Liver (tissue), 9 donors: ENCODE data around the gene LDLRAD3. TPM values are rescaled to one million over a fixed set of nuclear protein-coding genes. Genes with fewer than 3 reads are reported as not detected.

Source experiments
- DNase-seq: peaks from one replicate; pipeline ENCODE4 v3.0.0-alpha.2; 2017; ENCODE audit warnings: low spot score
- H3K27ac ChIP-seq, 2 donors: one replicate each; pipeline ENCODE4 v1.7.0; 2013; ENCODE audit warnings: inconsistent platforms in 2 of 2, low read length in 2 of 2, control low read depth in 1 of 2, low read depth in 1 of 2, mild to moderate bottlenecking in 1 of 2
- H3K27me3 ChIP-seq, 4 donors: one replicate each; pipeline versions ENCODE4 v1.6.1 to v1.7.0; 2013; ENCODE audit warnings: low read length in 3 of 4, inconsistent platforms in 1 of 4, mild to moderate bottlenecking in 1 of 4, moderate library complexity in 1 of 4; ENCODE audit not compliant: control insufficient read depth in 4 of 4, insufficient read depth in 4 of 4
- H3K36me3 ChIP-seq, 4 donors: one replicate each; pipeline versions ENCODE4 v1.6.1 to v1.7.0; 2013; ENCODE audit warnings: low read length in 3 of 4, mild to moderate bottlenecking in 3 of 4, low read depth in 1 of 4, moderate library complexity in 1 of 4; ENCODE audit not compliant: control insufficient read depth in 4 of 4, insufficient read depth in 3 of 4
- H3K4me1 ChIP-seq, 4 donors: one replicate each; pipeline versions ENCODE4 v1.6.1 to v1.7.0; 2013; ENCODE audit warnings: low read length in 3 of 4, mild to moderate bottlenecking in 3 of 4, moderate library complexity in 1 of 4; ENCODE audit not compliant: control insufficient read depth in 4 of 4, insufficient read depth in 4 of 4
- H3K4me3 ChIP-seq, 3 donors: one replicate each; pipeline versions ENCODE4 v1.6.1 to v1.7.0; 2013; ENCODE audit warnings: low read length in 3 of 3, control low read depth in 1 of 3, low read depth in 1 of 3, mild to moderate bottlenecking in 1 of 3
- H3K9ac ChIP-seq, 2 donors: one replicate each; pipeline ENCODE4 v1.7.0; 2013; ENCODE audit warnings: low read length in 2 of 2, mild to moderate bottlenecking in 2 of 2, moderate library complexity in 2 of 2, control low read depth in 1 of 2, low read depth in 1 of 2
- H3K9me3 ChIP-seq, 4 donors: one replicate each; pipeline versions ENCODE4 v1.6.1 to v1.7.0; 2013; ENCODE audit warnings: low read length in 3 of 4; ENCODE audit not compliant: control insufficient read depth in 4 of 4
- ATF3 ChIP-seq: IDR thresholded peaks from 2 replicates; pipeline ENCODE4 v1.6.1; 2016; ENCODE audit warnings: antibody characterized with exemption
- FOXA1 ChIP-seq: IDR thresholded peaks from 2 replicates; pipeline ENCODE4 v1.6.1; 2016; ENCODE audit warnings: antibody characterized with exemption
- FOXA2 ChIP-seq: IDR thresholded peaks from 2 replicates; pipeline ENCODE4 v1.6.1; 2016; ENCODE audit warnings: antibody characterized with exemption
- GABPA ChIP-seq, 2 donors: IDR thresholded peaks in 1 of 2; conservative IDR thresholded peaks in 1 of 2; 2 replicates each; pipeline ENCODE4 v1.6.1; 2016; ENCODE audit warnings: antibody characterized with exemption in 2 of 2, mild to moderate bottlenecking in 1 of 2, moderate library complexity in 1 of 2
- HNF4A ChIP-seq, 2 donors: conservative IDR thresholded peaks; 2 replicates each; pipeline ENCODE4 v1.6.1; 2016; ENCODE audit warnings: antibody characterized with exemption in 2 of 2, mild to moderate bottlenecking in 2 of 2
- HNF4G ChIP-seq: IDR thresholded peaks from 2 replicates; pipeline ENCODE4 v1.6.1; 2016; ENCODE audit warnings: antibody characterized with exemption
- JUND ChIP-seq, 2 donors: IDR thresholded peaks; 2 replicates each; pipeline ENCODE4 v1.6.1; 2016; ENCODE audit warnings: antibody characterized with exemption in 2 of 2
- MAX ChIP-seq: IDR thresholded peaks from 2 replicates; pipeline ENCODE4 v1.6.1; 2016; ENCODE audit warnings: antibody characterized with exemption
- NR2F2 ChIP-seq: IDR thresholded peaks from 2 replicates; pipeline ENCODE4 v1.6.1; 2016; ENCODE audit warnings: antibody characterized with exemption
- RXRA ChIP-seq, 2 donors: IDR thresholded peaks; 2 replicates each; pipeline ENCODE4 v1.6.1; 2017 to 2018; ENCODE audit warnings: antibody characterized with exemption in 2 of 2, mild to moderate bottlenecking in 1 of 2
- TAF1 ChIP-seq: conservative IDR thresholded peaks from 2 replicates; pipeline ENCODE4 v1.6.1; 2016; ENCODE audit warnings: antibody characterized with exemption, mild to moderate bottlenecking
- ZBTB33 ChIP-seq: IDR thresholded peaks from 2 replicates; pipeline ENCODE4 v1.6.1; 2016; ENCODE audit warnings: antibody characterized with exemption
- WGBS: extraction: QIAGEN DNeasy Blood & Tissue Kit; methylation state at CpG from one replicate; pipeline ENCODE4 v1.1.7; 2013; 5-methylcytosine and 5-hydroxymethylcytosine counted together
- polyA plus RNA-seq, 2 donors: library from polyadenylated mRNA; stranded (reverse) in 1 of 2; unstranded in 1 of 2; fragments of 200-250 nt in 1 of 2; fragments of >200 nt in 1 of 2; fragmentation: Nextera tagmentation in 1 of 2; extraction: Ambion mirVana in 1 of 2; gene quantifications; one replicate each; pipeline versions ENCODE4 v1.2.1 to v1.2.3, GENCODE V29; 2013 to 2015
- total RNA-seq, 2 donors: library from RNA; depleted of rRNA; stranded (reverse); fragments of >200 nt; gene quantifications; one replicate each; pipeline ENCODE4 v1.2.3, GENCODE V29; 2014
- donor health status: healthy.
- donor health status: healthy.
- donor health status: healthy.
- donor health status: healthy.
- donor health status: healthy.

Gene LDLRAD3
- total and polyA plus RNA-seq, 4 donors = 0.75 to 1.3 (median 0.93) TPM

GRCh38 chr11:36033936-36034335, 90.1 kb downstream of the LDLRAD3 start (continued):
- TF ChIP-seq ZBTB33 = no peak

- Histone ChIP-seq H3K36me3 (no peaks in the 10 kb centered on the region), H3K27ac (no peak overlapping the region), H3K4me3 (no peak overlapping the region), H3K9ac (no peak overlapping the region), H3K4me1 (peaks cover 0 to 3% (median 0%) of the 10 kb centered on the region in 4 donors), H3K9me3 (no peaks in the 10 kb centered on the region), H3K27me3 (no peaks in the 10 kb centered on the region)
- TF ChIP-seq HNF4G (no peak), NR2F2 (no peak)
- WGBS = 82% methylated on average over 11 of the region's 11 CpGs
- DNase-seq = no peak
Observed at GRCh38 chr11:36034551-36035331, 90.9 kb downstream of the LDLRAD3 start.

GRCh38 chr11:36035454-36035853, 91.6 kb downstream of the LDLRAD3 start:
- H3K27ac ChIP-seq = no peak overlapping the region
- TF ChIP-seq GABPA (IDR thresholded peaks at IDR 0.05 in 1 of 2, conservative IDR thresholded peaks at IDR 0.05 in 1 of 2) (no peak), FOXA1 (no peak), HNF4G (no peak), FOXA2 (no peak), MAX (no peak), RXRA (IDR thresholded peaks at IDR 0.05) (no peak)
- no peak overlapping the region for H3K9ac ChIP-seq
- 74% methylated on average over 1 of the region's 1 CpG for WGBS
- H3K4me3 ChIP-seq = no peak overlapping the region
- no peaks in the 10 kb centered on the region for H3K36me3 ChIP-seq
- DNase-seq = no peak
- H3K27me3 ChIP-seq = no peaks in the 10 kb centered on the region
- no peaks in the 10 kb centered on the region for H3K9me3 ChIP-seq
- H3K4me1 ChIP-seq = peaks cover 0 to 3% (median 0%) of the 10 kb centered on the region in 4 donors

- WGBS = 91% methylated on average over 9 of the region's 9 CpGs
- no peak overlapping the region for H3K27ac ChIP-seq
- no peaks in the 10 kb centered on the region for H3K9me3 ChIP-seq
- no peaks in the 10 kb centered on the region for H3K36me3 ChIP-seq
- TF ChIP-seq HNF4A (conservative IDR thresholded peaks at IDR 0.05) (no peak), TAF1 (no peak), ATF3 (no peak), MAX (no peak), RXRA (IDR thresholded peaks at IDR 0.05) (no peak), NR2F2 (no peak), JUND (IDR thresholded peaks at IDR 0.05) (no peak)
- no peaks in the 10 kb centered on the region for H3K27me3 ChIP-seq
- no peak overlapping the region for H3K9ac ChIP-seq
- H3K4me3 ChIP-seq = no peak overlapping the region
- DNase-seq = no peak
- H3K4me1 ChIP-seq = peaks cover 0 to 3% (median 0%) of the 10 kb centered on the region in 4 donors
Observed at GRCh38 chr11:36035999-36036398, 92.1 kb downstream of the LDLRAD3 start.
